ENCODE data around the gene BCOR.

The BCOR gene

DNA sequence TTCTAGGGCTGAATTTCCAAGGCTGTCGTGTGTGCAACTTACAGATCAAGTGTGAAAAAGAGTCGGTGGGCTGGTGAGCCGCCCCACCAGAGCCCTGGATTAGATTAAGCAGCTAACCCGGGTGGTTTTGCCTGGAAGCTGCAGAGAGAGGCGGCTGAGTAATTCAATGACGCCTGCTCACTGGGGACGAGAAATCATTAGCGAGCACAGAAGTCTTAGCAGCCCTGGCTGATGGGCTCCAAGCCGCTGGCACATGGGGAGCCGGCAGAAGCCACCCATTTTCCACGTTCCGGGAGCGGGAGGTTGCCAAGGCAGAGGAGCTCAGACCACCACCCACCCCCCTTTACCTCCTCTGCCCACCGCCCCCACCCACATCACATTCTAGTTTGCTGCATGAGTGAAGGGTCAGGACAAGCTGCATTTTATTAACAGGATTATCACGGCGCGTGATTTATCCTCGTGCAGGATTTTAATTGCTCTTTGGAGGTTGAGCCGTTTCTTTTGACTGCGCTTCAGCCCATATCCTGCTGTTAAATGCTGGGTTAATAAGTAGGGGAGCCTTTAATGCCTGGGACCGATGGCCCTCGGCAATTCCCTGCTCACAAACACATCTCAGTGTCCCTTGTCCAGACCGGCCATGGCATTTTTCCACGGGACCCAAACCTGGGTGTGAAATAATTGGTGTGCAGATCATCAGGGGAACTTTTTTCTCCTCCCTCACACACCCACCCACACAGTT lies 19.1 kb downstream of the BCOR start:
- Histone ChIP-seq H3K27me3 (peaks cover 0 to 24% (median 16%) of the 10 kb centered on the region in 11 experiments; a peak in 14 of 22 replicates), H4K20me1 (peaks cover 81 to 100% (median 94%) of the 10 kb centered on the region in 11 experiments), H3K9me3 (replicated peaks in 1 of 11) (peaks cover 0 to 12% (median 4%) of the 10 kb centered on the region in 11 experiments; a peak in 8 of 22 replicates), H3K4me1 (peaks cover 66 to 82% (median 78%) of the 10 kb centered on the region in 10 experiments), H3K27ac (no peak overlapping the region), H3K9ac (no peak overlapping the region; a peak in 1 of 22 replicates), H3K4me2 (peak overlapping the region; percentile 42 to 87 (median 58)), H3K36me3 (peaks cover 17 to 33% (median 26%) of the 10 kb centered on the region in 11 experiments; a peak in 21 of 22 replicates), H3K4me3 (no peak overlapping the region)
- TF ChIP-seq Cebpa-rat (IDR thresholded peaks at IDR 0.05) = no peak

DNA sequence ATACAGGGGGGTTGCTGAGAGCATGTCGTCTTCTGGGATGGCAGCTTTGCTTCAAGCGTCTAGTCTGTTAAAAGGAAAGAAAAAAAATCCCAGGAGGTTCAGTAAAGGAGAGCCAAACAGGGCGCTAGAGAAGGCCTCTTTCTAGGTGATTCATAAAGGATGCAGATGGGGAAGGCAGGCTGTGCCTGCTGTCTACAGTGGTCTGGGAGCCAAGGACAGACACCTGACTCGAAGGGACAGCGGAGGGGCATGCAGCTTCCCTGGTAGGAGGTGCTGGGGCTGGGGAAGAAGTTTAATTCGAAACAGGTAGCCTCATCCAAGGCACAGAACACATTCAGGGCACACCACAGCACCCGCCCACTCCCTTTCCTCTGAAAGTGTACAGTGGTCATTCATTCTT lies 19.9 kb downstream of the BCOR start:
- Histone ChIP-seq H3K9me3 (replicated peaks in 1 of 11) (peaks cover 0 to 7% (median 0%) of the 10 kb centered on the region in 11 experiments; a peak in 2 of 22 replicates), H4K20me1 (peaks cover 81 to 100% (median 96%) of the 10 kb centered on the region in 11 experiments), H3K36me3 (peaks cover 24 to 41% (median 34%) of the 10 kb centered on the region in 11 experiments), H3K4me1 (peaks cover 58 to 74% (median 71%) of the 10 kb centered on the region in 10 experiments), H3K4me2 (peak overlapping the region; percentile 29 to 87 (median 58)), H3K9ac (peak overlapping the region in 3 of 11 experiments; percentile 5 to 21 (median 9); a peak in 3 of 22 replicates), H3K4me3 (no peak overlapping the region), H3K27ac (peak overlapping the region in 2 of 11 experiments; percentile 7 to 44; a peak in 2 of 22 replicates), H3K27me3 (peaks cover 0 to 19% (median 11%) of the 10 kb centered on the region in 11 experiments; a peak in 11 of 22 replicates)
- no peak for TF ChIP-seq Cebpa-rat (IDR thresholded peaks at IDR 0.05)

DNA sequence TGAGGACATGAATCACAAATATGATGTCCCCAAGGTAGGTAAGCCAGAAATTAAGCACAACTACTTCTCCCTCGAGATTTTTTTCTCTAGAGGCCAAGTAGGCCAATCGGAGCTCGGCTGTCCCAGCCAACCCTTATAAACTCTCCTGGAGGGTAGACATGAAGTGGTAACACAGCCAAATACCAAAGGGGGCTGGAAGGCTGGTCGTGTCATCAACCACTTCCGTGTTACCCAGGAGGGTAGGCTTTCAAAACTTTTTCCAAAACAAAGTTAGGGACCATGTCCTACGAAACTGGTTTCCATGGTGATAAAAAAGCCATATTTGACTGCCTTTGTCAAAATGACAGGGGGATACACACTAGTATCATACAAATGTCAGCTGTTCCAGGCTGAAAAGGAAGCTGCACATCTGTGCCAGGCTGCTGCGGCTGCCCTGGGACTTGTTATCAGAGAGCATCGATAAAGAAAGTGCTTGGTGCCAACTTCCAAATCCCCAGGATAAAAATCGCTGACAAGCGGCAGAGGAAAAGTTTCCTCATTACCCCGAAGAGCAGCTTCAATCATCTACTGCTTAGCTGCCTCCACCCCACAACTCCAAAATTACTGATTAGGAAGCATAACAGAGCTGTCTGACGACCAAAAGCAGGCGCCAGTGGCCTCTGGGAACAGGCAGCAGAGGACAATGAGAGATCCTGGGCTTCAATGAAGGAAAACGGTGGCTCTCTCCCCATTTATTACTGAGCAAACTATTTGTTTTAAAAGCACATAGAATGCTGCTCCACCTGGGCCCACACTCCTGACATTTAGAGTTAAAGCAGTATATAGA lies 20.8 kb downstream of the BCOR start:
- peaks cover 49 to 65% (median 61%) of the 10 kb centered on the region in 10 experiments for H3K4me1 ChIP-seq
- peaks cover 0 to 19% (median 5%) of the 10 kb centered on the region in 11 experiments; a peak in 7 of 22 replicates for H3K27me3 ChIP-seq
- peak overlapping the region; percentile 29 to 87 (median 58) for H3K4me2 ChIP-seq
- TF ChIP-seq Cebpa-rat (IDR thresholded peaks at IDR 0.05) = no peak
- peaks cover 0 to 7% (median 0%) of the 10 kb centered on the region in 11 experiments; a peak in 3 of 22 replicates for H3K9me3 ChIP-seq (replicated peaks in 1 of 11)
- peaks cover 81 to 100% (median 96%) of the 10 kb centered on the region in 11 experiments for H4K20me1 ChIP-seq
- peaks cover 34 to 50% (median 43%) of the 10 kb centered on the region in 11 experiments for H3K36me3 ChIP-seq
- H3K9ac ChIP-seq = peak overlapping the region in 4 of 11 experiments; percentile 5 to 44 (median 15); a peak in 2 of 22 replicates
- peak overlapping the region in 3 of 11 experiments; percentile 5 to 44 (median 25); a peak in 2 of 22 replicates for H3K27ac ChIP-seq
- no peak overlapping the region for H3K4me3 ChIP-seq

- Histone ChIP-seq H3K9ac (no peak overlapping the region), H3K27me3 (peaks cover 0 to 10% (median 0%) of the 10 kb centered on the region in 11 experiments; a peak in 4 of 22 replicates), H3K4me3 (no peak overlapping the region), H4K20me1 (peaks cover 73 to 99% (median 87%) of the 10 kb centered on the region in 11 experiments), H3K36me3 (peaks cover 47 to 69% (median 58%) of the 10 kb centered on the region in 11 experiments), H3K27ac (no peak overlapping the region), H3K4me1 (peaks cover 35 to 45% (median 43%) of the 10 kb centered on the region in 10 experiments), H3K4me2 (no peak overlapping the region), H3K9me3 (replicated peaks in 1 of 11) (peaks cover 0 to 7% (median 0%) of the 10 kb centered on the region in 11 experiments; a peak in 3 of 22 replicates)
- TF ChIP-seq Cebpa-rat (IDR thresholded peaks at IDR 0.05) = no peak
Measured at GRCh38 chrX:40074959-40075332, 22.8 kb downstream of the BCOR start.

- peaks cover 53 to 74% (median 64%) of the 10 kb centered on the region in 11 experiments for H3K36me3 ChIP-seq
- H3K4me2 ChIP-seq = no peak overlapping the region
- peaks cover 0 to 8% (median 0%) of the 10 kb centered on the region in 11 experiments; a peak in 4 of 22 replicates for H3K27me3 ChIP-seq
- TF ChIP-seq Cebpa-rat (IDR thresholded peaks at IDR 0.05) = no peak
- no peak overlapping the region for H3K4me3 ChIP-seq
- peaks cover 73 to 99% (median 87%) of the 10 kb centered on the region in 11 experiments for H4K20me1 ChIP-seq
- H3K9ac ChIP-seq = no peak overlapping the region
- H3K4me1 ChIP-seq = peaks cover 28 to 38% (median 36%) of the 10 kb centered on the region in 10 experiments
- no peak overlapping the region for H3K27ac ChIP-seq
- H3K9me3 ChIP-seq (replicated peaks in 1 of 11) = peaks cover 0 to 7% (median 0%) of the 10 kb centered on the region in 11 experiments; a peak in 3 of 22 replicates
Measured at GRCh38 chrX:40074080-40074958, 23.4 kb downstream of the BCOR start.

- Histone ChIP-seq H3K4me1 (peaks cover 22 to 34% (median 29%) of the 10 kb centered on the region in 10 experiments), H3K9ac (no peak overlapping the region), H3K27me3 (peaks cover 0 to 8% (median 0%) of the 10 kb centered on the region in 11 experiments; a peak in 2 of 22 replicates), H3K4me2 (no peak overlapping the region), H3K27ac (no peak overlapping the region), H4K20me1 (peaks cover 73 to 98% (median 87%) of the 10 kb centered on the region in 11 experiments; a peak in 21 of 22 replicates), H3K36me3 (peaks cover 61 to 80% (median 71%) of the 10 kb centered on the region in 11 experiments), H3K4me3 (no peak overlapping the region), H3K9me3 (replicated peaks in 1 of 11) (peaks cover 0 to 7% (median 0%) of the 10 kb centered on the region in 11 experiments; a peak in 3 of 22 replicates)
- TF ChIP-seq Cebpa-rat (IDR thresholded peaks at IDR 0.05) = no peak
Measured at GRCh38 chrX:40073439-40074054, 24.2 kb downstream of the BCOR start.

- H3K36me3 ChIP-seq = peaks cover 67 to 93% (median 84%) of the 10 kb centered on the region in 11 experiments
- H4K20me1 ChIP-seq = peaks cover 73 to 98% (median 87%) of the 10 kb centered on the region in 11 experiments; a peak in 21 of 22 replicates
- no peak overlapping the region for H3K9ac ChIP-seq
- TF ChIP-seq Cebpa-rat (IDR thresholded peaks at IDR 0.05) = no peak
- H3K4me1 ChIP-seq = peaks cover 9 to 31% (median 27%) of the 10 kb centered on the region in 10 experiments
- H3K27ac ChIP-seq = no peak overlapping the region
- no peak overlapping the region for H3K4me2 ChIP-seq
- no peak overlapping the region for H3K4me3 ChIP-seq
- H3K27me3 ChIP-seq = no peaks in the 10 kb centered on the region
- peaks cover 0 to 12% (median 0%) of the 10 kb centered on the region in 11 experiments; a peak in 3 of 22 replicates for H3K9me3 ChIP-seq (replicated peaks in 1 of 11)
Measured at GRCh38 chrX:40072246-40072645, 25.5 kb downstream of the BCOR start.

All from BLaER1 treated with 17β-estradiol and CSF1 and Interleukin-3, amounts not matched to agents 10 nM and 100 nM (cell line).